Eye (tissue), 1 donor: ENCODE data around the gene IBA57.

ENCODE experiments used
- DNase-seq: peaks from one replicate; pipeline ENCODE4 v3.0.0-alpha.2; 2015

The IBA57 gene

DNA sequence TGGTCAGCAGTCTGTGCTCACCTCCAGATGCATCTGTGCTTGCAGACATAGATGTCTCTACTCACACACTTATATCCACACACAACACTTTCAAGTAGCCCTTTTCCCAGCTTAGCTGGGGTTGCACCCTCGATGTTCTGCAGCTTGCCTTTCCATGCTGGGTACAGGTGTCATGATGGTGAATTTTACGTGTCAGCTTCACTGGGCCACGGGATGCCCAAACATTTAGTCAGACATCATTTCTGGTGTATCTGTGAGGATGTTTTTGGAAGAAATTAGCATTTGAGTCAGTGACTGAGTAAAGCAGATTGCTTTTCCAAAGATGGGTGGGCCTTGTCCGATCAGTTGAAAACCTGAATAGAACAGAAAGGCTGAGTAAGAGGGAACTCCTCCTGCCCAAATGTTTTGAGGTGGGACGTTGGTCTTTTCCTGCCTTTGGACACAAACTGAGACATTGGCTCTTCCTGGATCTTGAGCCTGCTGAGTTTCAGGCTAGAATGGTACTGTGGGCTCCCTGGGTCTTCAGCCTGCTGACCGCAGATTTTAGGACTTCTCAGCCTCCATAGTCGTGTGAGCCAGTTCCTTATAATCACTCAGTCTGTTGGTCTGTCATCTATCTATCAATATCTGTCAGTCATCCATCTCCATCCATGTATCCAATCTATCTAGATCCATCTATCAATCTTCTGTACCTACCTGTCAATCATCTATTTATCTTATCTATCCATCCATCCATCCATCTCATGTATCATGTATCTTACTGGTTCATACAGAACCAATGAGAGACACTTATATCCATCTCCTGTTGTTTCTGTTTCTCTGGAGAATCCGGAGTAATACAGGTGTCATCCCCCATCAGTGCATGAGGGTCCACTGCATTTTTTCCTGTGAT, 29.6 kb downstream of the IBA57 start:
- no peak for DNase-seq

DNA sequence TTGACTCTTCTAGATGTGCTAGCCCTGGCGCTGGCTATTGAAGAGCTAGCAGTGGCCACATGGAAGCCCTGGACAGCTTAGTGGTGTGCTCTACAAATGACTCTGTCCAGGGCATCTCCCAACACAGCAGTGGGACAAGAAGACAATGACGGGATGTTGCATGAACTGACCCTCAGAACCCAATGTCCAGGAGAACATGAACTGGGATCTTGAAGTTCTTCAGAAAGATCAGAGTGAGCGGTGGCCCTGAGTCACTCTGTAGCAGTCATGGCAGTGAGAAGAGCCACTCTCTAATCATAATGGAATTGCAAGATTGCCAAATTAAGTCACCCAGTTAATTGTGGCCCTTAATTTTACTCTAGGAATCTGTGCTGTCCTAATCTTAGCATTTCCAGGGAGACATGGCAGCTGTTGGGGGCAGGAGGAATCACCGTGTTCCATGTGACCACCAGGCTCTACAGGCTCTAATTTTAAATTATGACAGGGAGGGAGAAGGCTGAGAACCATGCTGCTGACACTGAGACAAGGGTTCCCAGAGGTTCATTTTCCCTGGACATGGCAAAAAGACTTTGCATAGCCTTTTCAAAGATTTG, 32.0 kb downstream of the IBA57 start:
- no peak for DNase-seq

GRCh38 chr1:228198977-228199590, 33.5 kb downstream of the IBA57 start:
- DNase-seq, result no peak

GRCh38 chr1:228204958-228205357, 39.4 kb downstream of the IBA57 start:
- DNase-seq, result peak; percentile 37

DNA sequence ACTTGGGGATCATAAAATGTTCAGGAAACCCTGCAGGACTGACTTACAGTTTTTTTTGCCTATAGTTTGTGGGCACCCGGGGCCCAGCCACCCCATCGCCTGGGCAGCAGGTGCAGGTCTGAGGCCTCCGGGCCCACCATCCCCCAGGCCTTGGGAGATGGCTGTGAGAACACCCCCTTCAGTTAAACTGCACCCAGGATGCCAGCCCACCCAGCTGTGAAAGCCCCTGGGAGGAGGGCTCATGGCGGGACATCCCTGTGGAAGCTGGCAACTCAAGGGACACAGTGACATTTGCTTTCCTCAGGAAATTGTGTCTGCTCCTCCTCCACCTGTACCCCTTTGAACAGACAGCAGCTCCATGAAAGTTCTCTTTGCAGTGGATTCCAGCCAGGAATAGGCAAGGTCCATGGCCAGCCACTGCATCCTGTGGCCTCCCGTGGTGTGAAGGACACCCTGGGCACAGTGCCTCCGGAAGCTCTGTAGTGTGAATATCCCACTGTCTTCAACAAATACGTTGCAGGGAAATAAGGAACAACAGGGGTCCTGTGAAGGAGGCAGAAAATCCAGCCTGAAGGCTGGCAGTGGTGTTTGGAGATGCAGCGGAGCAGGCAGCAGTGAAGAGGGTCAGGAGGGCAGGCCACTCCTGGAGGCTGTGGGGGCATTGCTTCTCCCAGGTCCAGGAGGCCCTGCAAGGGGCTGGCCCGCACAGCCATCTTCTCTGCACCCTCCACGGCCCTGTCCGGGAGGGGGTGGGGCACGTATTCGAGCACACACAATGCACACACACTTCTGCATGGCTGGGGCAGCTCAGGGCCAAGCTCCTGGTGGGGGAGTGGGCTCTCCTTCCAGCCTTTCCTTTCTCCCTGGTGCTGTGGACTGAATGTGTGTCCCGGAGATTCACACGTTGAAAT, 40.2 kb downstream of the IBA57 start:
- DNase-seq, result peak; percentile 50

- DNase-seq, result no peak
Observed at GRCh38 chr1:228206582-228207351, 41.2 kb downstream of the IBA57 start.

- no peak for DNase-seq
Observed at GRCh38 chr1:228207381-228207810, 41.8 kb downstream of the IBA57 start.

DNA sequence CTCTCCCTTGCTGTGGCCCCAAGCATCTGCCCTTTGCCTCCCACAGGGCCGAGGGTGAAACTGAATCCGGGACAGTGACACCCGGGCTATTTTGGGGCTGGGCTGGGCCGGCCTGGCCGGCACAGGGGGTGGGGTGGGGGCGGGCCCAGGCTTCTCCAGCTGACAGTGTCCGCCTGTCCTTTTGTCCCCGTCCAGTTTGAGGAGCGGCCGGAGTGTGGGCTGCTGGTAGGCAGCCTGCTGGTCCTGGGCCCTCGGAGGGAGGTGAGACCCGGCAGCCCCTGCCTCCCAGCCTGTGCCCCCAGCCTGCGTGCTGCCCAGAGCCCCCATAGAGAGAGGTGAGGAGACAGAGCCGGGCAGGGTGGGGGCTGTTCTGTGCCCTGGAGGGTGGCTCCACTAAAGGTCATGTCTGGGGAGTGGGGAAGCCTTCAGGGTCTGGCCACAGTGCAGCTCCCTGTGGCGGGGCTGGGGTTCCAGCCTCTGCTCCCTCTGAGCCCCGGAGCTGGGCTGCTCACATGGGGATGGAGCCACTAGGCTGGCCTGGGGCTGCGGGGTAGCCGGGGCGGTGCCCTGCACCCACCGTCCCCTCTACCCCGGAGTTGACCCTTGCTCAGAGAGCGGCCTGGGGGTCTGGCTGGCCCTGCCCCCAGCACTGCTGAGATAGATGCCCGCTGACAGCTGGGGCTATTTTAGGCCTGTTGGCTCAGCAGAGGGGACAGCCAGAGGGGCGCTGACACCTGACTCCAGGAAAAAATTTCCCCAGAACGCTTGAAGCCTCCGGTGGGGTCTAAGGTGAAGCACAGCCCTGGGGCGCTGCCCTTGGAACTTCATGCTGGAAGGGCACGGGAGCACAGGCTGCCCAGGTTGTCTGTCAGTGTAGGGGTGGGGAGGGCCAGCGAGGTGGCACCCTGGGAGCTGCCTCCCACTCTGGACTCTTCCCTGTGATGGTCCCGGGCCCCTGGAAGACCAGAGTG, 42.5 kb downstream of the IBA57 start, which contains the start of gene OBSCN:
OBSCN (plus strand) TSS at position 194 of the 971 bp plus-strand sequence. CDS start 3,740 bp downstream, outside the sequence.
- DNase-seq, result peak; percentile 36

DNA sequence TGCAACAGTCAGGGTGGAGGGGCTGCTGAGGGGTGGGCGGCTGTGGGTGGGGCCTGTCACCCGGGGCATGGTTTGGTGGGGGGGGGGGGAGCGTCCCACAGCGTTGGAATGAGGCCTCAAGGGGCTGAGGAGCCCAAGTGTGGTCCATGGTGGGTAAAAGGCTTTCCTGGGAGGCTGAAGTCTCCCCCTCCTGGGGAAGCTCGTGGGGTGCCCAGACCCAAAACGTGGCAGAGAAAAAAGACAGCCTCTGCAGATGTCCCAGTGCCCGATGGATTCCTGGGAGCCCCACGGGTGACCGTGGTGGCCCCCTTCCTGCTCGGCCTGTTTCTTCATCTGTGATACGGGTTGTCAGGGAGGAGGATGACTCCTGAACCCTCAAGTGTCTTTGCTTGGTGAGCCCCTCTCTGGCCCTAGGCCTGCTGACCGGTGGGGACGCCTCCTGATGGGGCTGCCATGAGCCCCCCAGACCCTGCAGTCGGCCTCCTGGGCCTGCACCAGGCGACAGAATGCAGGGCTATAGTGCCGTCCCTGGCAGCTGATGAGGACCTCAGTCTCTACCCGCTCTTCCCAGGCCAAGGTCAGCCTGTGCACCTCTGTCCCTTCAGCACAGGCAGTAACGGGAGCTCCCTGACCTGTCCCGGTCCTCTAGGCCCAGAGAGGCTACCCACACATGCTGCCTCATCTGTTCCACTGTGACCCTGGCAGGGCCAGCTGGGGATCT, 43.4 kb downstream of the IBA57 start:
- no peak for DNase-seq

DNA sequence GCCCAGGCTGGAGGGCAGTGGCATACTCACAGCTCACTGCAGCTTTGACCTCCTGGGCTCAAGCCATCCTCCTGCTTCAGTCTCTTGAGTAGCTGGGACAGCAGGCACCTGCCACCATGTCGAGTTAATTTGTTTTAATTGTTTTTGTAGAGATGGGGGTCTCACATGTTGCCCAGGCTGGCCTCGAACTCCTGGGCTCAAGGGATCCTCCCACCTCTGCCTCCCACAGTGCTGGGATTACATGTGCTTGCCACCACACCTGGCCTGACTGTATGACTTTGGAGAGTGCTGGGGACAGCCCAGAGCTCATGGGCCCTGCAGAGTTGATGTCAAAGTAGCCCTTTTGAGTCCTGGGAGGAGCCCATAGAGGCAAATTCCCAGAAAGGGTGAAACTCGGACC, 44.1 kb downstream of the IBA57 start:
- DNase-seq, result no peak

GRCh38 chr1:228210076-228210651, 44.6 kb downstream of the IBA57 start:
- no peak for DNase-seq

DNA sequence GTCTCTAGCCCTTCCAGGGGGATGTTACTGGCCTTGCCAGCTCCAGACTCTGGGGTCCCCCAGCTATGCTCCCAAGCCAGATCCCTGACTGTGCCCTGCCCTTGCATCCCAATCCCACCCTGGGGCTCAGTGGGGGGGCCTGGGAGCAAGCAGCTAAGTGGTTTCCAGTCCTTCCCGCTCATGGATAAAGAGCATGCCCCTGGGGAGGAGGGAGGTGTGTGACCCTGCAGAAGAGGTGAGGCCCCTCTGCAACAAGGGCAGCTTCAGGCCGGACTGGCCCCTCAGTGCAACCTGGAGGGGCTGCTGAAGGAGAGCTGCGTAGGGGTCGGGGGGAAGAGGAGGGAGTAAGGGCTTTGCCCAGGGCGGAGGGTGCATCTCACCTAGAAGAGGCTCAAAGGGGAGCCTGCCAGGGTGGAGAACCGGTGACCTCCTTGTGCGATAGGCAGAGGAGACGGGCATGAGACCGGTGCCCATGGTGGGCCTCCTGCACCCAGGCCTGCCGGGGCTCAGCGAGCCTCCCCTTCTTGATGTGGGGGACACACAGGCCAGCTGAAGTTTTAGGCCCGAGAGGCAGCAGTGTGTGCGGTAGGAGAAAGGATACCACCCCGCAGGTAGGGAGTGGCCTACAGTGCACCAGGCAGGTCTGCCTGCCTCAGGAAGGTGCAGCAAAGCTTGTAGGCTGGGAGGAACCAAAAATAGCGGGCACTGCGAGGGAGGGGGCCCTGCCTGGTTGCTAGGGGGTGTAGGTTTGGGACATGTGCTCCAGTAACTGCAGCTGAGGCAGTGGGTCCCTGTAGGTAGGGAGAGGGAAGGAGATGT, 45.3 kb downstream of the IBA57 start:
- DNase-seq, result no peak

GRCh38 chr1:228211531-228212414, 46.2 kb downstream of the IBA57 start:
- DNase-seq, result no peak

GRCh38 chr1:228212415-228212965, 46.9 kb downstream of the IBA57 start:
- peak; percentile 59 for DNase-seq

DNA sequence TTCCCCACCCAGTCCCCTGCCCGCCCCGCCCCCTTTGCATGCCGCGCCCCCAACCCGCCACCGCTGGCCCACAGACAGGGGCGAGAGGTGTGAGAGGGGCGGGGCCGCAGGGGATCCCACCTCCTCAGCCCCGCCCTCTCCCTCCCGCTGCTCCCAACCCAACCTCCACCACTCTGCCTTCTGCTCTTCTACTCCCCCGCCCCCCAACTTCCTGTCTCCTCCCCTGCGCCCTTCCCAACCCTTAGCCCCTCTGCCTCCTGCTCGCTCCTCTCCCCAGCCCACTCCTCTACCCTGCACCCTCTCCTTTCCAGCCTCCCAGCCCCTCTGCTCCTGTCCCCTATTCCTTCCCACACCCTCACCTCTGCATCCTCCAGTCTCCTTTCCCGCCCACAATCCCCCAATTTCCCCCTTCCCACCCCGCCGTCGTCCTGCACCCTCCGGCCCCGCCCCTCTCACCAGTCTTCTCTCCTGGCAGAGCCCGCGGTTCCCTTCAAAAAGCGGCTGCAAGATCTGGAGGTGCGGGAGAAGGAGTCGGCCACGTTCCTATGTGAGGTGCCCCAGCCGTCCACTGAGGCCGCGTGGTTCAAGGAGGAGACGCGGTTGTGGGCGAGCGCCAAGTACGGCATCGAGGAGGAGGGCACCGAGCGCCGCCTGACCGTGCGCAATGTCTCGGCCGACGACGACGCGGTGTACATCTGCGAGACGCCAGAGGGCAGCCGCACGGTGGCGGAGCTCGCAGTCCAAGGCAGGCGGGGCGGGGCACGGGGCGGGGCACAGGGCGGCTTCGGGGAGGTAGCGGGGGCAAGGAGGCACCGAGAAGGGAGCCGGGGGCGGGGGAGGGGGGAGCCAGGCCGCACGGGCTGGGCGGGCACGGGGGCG, 47.6 kb downstream of the IBA57 start:
- DNase-seq, result peak; percentile 92
